HG02870 (cell line): ENCODE results near the gene LIPC.

ENCODE experiments used
- ATAC-seq: cut with Tn5 transposase; IDR thresholded peaks from one replicate; pipeline ENCODE4 v1.9.1; 2021; ENCODE audit warnings: mild to moderate bottlenecking, moderate library complexity; ENCODE audit not compliant: unreplicated experiment

LIPC gene

DNA sequence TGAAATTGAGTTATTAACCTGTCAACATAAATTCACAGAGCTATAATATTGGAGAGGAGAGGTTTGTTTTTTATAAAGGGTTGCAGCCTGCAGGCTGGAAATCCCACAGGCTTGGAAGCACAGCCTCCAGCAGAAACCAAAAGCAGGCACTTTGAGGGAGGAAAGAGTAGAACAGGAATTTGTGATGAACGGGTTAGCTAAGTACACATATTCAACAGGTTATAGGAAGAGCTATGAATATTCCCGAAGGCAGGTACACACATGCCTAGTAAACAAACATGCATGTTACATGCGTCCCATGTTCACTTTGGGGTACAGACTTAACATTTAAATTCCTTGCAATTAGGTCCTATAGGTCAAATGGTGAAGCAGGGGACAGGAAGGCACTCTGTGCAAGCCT, 25.9 kb upstream of the LIPC start:
- ATAC-seq = no peak

DNA sequence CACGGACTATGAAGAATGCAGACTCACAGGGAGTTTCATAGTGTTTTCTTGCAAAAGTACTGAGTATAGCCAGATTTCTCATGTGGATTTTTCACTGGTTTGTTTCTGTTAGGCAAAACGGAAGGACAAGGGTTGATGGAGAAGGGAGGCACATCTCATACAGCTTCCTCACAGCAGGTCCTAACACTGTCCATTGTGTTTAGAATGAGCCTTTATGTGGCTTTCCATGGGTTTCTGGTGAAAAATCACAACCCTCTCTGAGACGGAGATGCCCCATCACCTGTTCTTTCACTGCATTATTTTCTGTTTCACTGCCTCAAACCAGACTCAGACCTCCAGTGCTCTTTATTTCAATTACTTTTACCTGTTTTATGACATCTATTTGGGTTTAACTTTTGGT, 25.0 kb upstream of the LIPC start:
- no peak for ATAC-seq

DNA sequence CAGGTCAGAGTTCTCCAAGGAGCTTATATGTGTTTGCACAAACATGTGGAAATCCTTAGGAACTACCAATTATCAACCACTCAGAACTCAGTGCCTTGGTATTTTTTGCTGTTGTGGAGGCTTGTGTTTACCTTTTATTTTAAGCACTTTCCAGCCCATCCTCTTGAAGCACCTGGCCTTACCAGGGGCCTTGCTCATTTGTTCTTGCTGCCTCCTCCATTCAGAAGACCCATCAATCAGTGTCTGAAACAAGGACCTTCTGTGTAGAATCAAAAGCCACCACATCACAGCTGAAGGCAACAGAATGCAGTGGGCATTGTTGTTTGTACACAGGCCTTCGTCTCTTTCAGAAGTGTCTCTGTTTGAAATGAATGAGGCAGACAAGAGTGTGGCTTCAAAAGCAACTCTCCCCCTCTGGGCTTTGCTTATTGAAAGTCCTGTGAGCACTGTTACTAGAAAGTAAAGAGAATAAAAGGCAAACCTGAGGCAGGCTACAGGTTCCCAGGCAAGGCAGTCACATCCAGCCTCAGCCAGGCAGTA, 24.5 kb upstream of the LIPC start:
- no peak for ATAC-seq

DNA sequence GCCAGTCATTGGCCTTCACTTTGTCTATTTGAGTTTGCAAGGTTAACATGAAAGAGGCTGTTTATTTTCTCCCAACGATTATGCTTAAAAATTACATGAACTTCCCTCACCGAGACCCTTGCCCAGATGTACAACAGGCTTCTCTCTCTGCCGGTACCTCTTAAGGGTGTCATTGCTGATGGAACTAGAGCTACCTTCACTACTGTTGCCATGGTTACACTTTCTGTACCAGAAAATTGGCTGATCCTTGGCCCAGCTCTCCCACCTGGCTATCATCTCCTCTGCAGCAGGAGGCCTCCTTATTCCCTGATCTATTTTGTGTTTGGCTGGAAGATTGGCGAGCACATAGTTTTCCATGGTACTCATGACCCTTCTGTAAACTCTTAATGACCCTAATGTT, 24.0 kb upstream of the LIPC start:
- ATAC-seq = no peak

DNA sequence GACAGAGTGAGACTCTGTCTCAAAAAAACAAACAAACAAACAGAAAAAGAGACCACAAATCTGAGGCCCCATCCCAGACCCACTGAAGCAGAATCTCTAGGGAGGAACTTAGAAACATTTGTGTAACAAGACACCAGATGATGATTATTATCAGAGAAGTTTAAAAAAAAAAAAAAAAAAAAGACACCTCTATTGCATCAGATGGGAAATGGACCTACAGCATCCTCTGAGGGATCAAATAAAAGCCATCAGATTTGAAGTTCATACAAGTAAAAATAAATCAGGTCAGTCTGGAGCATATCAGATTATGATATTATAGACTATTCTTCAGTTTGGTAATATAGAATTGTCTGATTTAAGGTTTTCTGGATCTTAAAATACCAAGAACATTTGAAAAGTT, 21.9 kb upstream of the LIPC start:
- ATAC-seq = no peak

DNA sequence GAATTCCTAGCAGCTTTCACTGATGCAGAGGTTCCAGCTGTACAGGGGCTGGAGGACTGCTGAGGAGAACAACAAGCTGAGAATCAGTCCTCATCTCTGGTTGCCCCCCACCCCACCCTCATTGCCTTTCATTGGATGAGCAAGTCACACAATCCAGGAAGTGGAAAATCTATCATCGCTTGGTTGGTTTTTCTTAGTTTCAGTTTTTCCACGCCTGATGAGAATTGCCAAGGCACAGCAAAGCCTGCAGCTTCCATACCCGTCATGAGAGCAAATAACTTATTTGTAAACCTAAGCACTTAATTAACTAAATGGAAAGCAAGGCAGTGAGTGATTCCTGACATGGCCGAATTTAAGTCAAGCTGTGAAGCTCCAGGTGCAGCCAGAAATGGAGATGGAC, 21.4 kb upstream of the LIPC start:
- no peak for ATAC-seq

DNA sequence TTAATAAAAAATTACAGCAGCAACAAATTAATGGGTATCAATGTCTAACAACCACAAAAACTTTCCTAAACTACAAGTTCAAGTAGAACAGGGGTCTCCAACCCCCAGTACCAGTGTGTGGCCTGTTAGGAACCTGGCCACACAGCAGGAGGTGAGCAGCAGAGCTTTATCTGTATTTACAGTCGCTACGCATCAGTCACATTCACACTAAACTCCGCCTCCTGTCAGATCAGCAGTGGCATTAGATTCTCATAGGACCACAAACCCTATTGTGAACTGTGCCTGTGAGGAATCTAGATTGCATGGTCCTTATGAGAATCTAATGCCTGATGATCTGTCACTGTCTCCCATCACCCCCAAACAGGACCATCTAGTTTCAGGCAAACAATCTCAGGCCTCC, 18.5 kb upstream of the LIPC start:
- ATAC-seq = no peak

DNA sequence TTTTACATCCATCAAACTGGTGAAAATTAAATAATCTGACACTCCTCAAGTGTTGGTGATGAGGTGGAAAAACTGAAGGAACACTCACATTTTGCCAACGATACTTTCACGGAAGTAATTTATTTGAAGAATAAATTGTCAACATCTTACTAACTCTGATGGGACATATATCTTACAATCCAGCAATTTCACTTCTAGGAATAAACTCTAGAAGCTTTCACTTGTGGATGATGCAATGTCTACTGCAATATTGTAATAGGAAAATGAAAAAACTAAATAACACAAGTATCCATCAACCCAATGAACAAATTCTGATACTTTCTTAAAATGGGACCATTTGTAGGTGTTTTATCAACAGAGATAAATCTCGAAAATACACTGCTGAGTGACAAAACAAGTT, 16.2 kb upstream of the LIPC start:
- ATAC-seq = no peak

DNA sequence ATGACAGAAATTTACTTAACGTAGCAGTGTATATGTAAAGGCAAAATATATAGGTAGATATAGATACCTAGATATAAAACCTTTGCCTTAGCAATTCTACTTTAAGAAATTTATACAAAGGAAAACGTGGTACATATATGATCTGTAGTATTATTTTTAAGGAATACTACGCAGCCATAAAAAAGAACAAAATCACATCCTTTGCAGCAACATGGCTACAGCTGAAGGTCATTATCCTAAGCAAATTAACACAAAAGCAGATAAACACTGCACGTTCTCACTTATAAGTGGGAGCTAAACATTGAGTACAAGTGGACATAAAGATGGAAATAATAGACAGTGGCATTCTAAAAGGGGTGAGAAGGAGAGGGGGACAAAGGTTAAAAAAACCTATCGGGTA, 14.8 kb upstream of the LIPC start:
- ATAC-seq = no peak

DNA sequence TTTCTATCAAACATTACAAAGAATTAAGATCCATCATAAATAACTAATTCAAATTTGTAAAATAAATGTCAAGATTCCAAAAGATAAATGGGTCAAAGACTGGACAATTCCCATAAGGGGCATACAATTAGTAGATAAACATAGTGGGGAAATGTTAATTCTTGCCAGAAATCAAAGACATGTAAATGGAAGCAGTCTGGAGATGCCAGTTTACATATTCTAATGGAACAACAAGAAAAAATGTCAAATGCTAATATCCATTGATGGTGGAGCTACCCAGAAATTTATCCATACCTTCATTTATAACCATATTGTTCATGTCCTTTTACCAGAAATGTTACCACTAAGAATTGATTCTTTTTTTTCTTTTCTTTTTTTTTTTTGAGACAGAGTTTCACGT, 13.7 kb upstream of the LIPC start:
- ATAC-seq = no peak

DNA sequence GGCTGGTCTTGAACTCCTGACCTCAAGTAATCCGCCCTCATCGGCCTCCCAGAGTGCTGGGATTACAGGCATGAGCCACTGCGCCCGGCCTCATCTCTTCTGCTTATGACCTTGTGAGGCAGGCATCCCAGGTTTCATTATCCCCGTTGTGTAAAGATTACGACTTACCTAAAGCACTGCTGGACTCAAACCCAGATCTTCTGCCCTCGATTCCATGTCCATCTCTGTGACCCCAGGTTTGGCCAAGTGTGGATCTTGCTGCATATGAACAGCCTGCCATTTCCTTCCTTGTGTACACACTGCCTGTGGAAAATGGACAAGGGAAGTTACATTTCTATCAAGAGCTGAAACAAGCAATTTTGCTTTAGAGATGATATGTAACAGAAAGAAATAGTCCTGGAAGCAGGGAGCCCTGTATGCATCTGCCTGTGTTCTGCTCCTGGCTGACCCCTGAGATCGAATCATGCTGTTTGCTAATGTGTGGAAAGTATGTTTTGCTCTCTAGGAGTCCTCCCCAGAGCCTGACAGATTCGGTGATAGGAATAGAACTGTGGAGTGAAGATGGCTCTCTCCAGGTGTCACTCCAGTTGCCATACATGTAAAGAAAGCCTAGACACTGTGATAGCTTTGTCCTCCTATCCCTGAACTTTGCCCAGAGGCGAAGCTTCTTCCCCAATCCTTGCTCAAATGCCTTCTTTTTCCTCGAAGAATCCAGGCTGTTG, 11.8 kb upstream of the LIPC start:
- no peak for ATAC-seq

DNA sequence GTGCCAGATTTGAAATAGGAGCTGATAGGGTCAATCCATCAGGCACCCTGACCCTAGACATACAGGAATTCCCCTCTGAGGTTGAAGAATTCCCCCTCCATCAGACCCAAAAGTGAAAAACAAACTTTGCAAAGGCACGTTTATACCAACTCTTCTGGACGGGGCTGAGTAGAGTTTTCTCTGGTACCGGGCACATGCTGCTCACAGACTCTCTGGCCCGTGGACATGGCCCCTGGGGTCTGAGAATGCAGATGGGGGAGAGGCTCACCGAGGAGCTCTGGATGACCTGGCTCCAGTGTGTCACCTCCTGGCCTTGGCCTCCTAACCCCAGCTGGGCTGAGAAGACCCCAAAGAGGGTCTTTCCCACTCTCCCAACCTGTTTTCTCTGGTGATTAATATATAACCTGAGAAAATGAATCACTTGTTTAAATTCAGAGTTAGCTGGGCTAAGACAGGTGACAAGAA, 11.2 kb upstream of the LIPC start:
- ATAC-seq = no peak

DNA sequence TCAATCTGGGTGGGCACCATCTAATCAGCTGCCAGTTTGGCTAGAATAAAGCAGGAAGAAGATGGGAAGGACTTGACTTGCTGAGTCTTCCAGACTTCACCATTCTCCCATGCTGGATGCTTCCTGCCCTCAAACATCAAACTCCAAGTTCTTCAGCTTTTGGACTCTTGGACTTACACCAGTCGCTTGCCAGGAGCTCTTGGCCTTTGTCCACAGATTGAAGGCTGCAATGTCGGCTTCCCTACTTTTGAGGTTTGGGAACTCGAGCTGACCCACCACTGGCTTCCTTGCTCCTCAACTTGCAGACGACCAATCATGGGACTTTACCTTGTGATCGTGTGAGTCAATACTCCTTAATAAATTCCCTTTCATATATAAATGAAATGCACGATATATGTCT, 8.6 kb upstream of the LIPC start:
- ATAC-seq = no peak

DNA sequence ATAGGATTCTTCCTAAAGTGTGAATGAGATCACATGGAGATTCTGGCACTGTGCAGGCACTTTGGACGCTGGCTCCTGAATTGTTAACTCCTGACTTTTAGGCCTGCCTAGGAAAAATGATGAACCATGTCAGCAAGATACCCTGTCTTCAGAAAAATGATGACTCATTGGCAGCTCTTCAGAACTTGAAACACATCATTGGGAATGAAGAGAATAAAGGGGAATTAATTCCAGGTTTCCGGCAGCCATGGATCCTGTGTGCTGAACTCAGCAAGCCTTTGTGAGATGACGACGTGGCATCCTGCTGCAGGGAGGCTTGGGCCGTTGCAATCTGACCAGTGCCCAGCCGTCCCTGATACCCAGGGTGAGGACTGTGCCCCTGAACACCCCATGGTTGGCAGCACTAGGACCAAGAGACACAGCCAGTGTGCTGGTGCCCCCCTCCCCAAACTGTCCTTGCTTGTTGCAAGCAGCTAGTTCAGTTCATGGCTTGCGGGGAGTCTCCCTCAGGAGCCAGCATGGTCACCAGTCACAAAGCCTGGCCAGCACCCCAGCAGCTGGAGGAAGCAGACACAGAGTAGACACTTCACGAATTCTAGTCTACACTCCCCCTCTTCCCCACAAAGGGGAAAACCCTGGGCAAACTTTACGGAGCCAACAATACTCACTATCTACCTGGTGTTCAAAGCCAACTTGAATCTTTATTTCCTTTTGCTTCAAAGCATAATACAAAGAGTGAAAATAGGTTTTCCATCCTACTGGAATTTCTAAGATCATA, 7.8 kb upstream of the LIPC start:
- no peak for ATAC-seq

DNA sequence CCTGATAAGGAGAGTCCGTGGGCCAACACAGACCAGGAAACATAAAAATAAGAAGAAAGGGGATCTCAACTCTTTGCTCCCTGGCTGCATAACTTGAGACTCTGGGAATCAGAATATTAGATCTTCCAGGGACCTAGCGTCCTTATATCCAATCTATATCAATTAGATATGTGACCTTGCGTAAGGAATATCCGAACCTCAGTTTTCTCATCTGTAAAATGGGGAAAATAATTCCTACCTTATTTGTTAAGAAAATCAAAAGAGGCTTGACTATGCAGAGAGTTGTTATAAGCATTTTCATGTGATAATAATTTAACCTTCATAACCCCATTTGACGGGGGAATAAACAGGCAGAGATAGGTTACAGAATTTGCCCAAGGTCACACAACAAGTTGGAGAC, 7.1 kb upstream of the LIPC start:
- ATAC-seq = no peak

DNA sequence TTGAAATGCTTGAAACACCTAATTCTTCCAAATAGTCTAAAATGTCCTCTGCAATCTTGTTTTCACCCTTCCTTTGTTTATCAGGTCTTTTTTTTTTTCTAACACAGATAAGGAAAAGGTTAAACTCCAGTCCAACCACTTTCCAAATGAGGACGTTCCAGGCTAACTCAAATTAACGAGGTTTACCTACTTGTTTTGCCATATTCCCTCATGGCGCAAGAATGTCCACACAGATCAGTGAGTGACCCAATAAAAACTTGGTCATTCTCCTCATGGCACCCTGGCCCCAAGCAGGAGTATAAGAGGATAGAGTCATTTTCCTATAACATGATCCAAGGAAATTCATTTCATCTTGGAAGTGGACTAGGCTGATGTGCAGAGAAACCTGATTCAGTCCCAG, 6.6 kb upstream of the LIPC start:
- no peak for ATAC-seq

DNA sequence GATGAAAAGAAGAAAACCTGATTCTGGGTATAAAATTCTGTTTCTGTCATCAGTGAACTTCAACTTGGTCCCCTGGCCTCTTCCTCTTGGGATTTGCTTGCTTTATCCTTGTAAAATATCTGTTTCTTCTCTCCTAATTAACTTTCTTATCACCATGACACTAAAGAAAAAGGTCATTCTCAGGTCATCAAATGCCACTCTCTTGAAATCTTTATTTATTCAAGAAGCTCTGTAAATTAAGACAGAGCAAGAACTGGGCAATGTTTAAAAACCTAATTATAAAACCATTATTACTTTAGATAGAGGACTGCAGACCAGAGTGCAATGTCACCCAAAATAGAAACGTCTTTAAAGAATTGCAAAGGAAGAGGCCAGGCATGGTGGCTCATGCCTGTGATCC, 6.0 kb upstream of the LIPC start:
- ATAC-seq = no peak

DNA sequence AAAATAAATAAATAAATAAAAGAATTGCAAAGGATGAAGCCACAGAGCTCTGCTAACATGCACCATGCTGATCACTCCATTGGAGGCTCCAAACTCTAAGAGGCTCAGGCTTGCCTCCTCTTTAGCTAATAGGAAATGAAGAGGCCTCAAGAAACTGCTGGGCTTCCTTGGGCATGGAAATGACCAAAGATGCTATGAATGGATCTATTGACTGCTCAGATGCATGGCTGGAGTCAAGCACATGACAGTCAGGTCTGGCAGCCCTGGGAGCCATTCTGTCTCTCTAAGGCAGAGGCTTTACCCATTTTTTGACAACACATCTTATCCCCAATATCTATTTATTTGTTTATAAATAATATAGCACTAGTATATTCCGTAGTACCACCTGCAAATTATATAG, 5.3 kb upstream of the LIPC start:
- no peak for ATAC-seq

DNA sequence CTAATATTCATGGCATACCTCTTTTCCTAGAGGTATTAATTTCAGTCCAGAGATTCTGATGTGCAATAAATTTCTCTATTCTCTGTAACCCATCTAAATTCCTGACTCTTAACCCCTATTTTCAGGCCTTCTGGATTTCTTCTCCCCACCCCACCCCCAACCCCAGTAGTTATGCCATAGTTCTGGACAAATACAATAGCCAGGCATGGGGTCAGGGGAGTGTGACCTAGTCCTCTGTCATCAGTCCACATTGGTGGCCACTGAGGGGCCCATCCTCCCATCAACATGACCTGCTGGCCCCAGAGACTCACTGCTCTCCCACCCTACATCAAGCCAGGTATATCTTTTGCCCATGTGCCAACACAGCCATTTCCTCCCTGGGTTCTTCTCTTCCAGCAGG, 3.8 kb upstream of the LIPC start:
- no peak for ATAC-seq

DNA sequence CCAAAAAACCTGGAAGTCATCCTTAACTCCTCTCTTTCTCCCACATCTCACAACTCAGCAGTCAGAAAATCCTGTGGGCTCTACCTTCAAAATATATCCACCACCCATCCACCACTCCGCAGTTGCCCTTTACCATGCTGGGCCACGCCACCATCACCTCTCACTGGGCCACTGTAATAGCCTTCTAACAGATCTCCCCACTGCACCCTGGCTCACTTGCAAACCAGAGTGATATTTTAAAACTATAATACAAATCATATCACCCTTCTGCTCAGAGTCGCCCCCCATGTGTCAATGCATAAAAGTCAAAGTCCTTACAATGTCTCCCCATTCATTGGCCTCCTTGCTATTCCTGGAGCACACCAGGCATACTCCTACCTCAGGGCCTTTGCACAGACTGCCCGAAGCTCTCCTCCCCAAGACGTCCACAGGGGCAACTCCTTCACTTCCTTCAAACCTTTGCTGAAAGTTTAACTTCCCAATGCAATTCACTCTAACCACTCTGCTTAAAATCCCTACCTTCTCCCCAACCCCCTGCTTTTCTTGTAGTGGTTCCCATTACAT, 1.5 kb upstream of the LIPC start:
- no peak for ATAC-seq

DNA sequence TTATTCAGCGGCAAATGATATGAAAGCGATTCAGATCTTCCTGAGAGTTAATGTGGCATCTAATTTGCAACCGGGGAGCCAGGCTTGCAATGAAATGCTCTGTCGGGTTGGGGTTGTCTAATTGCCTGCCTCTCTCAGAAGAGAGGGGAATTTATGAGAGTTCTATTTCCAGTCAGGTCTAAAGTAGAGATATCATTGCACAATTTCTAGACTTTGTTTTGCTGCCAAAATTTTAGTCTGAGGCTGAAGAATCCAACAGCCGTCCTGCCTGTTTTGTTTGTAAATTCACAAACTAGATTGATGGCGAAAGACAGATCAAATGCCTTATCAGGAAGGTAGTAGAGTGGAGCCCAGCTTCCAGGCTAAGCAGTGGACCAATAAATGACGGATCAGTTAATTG, 610 bp downstream of the LIPC start:
- no peak for ATAC-seq
